AML-193 (cell line): Measurements from ENCODE around the gene KHK.
A peak's percentile ranks its signal among the peaks of the same experiment; 100 is the strongest.

Experiments used
- DNase-seq, 2 experiments: peaks; one replicate each; lab custom pipeline; 2025; lab: John Stamatoyannopoulos, UW

KHK gene

DNA sequence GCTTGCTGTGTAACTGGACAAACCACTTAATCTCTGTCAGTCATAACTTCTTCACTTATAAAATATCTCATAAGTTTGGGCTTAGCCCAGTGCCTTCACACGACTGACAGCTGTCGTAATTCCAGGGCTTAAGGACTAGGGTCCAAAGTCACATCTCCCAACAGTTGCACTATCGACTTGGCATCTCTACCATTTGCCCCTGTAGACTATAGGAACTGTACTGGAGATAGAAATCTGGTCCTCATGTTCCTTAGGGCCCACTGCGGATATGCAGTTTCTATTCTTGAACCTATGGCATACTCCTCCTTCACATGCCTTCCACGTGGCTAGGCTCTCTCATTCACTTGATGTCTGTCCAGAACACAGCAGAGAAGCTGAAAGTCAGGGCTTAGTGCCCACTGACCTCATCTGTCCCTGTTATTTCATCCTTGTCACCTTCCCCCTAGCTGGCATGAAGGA, 39.7 kb downstream of the KHK start:
- no peak for DNase-seq

GRCh38 chr2:27127883-27128667, 41.5 kb downstream of the KHK start:
- no peak for DNase-seq

DNA sequence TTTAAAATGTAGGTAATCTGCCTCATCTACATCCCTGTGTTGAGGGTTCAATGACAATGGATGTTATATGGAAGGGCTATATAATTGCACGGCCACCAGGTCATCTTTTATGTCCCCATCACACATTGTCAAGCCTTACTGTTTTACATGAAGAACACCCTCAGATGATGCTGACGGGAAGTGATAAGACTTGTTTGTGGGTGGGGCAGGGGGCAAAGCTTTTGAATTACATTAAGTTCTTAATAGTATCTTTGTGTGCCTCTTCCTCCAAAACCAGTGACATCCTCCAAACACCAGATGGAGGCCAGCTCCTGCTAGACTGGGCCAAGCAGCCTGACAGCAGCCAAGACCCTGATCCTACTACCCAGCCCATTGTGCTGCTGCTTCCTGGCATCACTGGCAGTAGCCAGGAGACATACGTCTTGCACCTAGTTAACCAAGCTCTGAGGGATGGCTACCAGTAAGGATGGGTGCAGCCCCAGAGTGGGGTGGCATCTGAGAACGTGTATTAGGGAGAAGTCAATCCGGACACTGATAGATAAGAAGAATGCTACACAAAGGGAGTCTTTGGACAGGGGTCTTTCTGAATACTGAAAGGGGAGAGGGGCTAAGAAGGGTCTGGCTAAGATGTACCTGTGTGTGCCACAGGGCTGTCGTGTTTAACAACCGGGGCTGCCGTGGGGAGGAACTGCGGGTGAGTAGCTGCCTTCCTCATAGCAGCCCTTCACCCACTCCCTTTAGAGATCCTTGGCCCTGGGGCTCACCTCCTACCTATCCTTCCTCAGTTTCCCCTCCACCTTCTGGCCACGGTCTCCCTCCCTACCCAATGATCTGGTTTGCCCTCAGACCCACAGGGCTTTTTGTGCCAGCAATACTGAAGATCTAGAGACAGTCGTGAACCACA, 42.3 kb downstream of the KHK start:
- DNase-seq = no peak

- no peak for DNase-seq
Measured at GRCh38 chr2:27130396-27130795, 43.8 kb downstream of the KHK start.

GRCh38 chr2:27131429-27131828, 44.9 kb downstream of the KHK start:
- DNase-seq = no peak

- peak in 1 of 2 experiments; percentile 55 for DNase-seq
Measured at GRCh38 chr2:27133195-27133875, 46.8 kb downstream of the KHK start.

- DNase-seq = peak; percentile 91
Measured at GRCh38 chr2:27133905-27134780, 47.6 kb downstream of the KHK start, which contains the start of gene PREB. PREB (minus strand) TSS chr2:27134636; CDS start chr2:27134421, 215 bp downstream.

GRCh38 chr2:27134781-27135477, 48.4 kb downstream of the KHK start:
- DNase-seq = no peak

DNA sequence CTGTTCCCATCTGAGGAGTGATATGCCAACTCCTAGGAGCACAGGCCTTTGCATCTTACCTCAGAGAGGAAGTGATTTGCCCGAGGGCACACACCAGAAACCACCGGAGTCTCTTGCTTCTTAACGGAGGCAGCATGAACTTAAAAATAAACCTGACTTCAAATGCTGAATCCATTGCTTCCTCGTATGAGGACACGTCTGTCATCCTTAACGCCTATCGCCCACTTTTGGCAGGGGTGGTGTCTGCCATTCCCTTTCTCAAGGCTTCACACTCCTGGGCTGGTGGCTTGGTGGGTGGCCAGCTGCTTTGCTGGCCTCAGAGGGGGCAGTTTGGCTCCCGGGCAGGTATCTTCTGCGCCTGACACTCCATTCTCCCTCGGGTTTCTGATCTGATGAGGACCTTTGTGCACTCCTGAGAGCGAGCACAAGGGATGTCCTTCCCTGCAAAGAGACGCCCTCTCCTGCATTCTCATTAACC, 48.9 kb downstream of the KHK start:
- no peak for DNase-seq

DNA sequence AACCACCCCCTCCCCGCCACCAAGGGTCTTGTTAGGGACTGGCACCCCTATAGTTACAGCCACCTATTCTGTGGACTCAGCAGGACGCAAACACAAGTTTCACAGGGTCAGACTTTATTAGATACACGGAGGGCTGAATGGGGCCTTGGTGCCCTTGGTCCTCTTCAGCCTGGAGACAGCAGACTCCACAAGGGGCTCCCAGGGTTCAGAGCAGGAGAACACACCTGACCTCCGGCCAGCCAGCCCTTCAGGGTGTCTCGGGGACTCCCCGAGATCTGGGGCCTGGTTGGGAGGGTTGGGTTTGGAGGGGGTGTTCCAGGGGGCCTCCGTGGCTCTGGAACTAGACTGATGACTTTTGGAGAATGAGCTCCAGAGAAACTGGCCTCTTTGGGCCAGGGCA, 50.2 kb downstream of the KHK start:
- no peak for DNase-seq

DNA sequence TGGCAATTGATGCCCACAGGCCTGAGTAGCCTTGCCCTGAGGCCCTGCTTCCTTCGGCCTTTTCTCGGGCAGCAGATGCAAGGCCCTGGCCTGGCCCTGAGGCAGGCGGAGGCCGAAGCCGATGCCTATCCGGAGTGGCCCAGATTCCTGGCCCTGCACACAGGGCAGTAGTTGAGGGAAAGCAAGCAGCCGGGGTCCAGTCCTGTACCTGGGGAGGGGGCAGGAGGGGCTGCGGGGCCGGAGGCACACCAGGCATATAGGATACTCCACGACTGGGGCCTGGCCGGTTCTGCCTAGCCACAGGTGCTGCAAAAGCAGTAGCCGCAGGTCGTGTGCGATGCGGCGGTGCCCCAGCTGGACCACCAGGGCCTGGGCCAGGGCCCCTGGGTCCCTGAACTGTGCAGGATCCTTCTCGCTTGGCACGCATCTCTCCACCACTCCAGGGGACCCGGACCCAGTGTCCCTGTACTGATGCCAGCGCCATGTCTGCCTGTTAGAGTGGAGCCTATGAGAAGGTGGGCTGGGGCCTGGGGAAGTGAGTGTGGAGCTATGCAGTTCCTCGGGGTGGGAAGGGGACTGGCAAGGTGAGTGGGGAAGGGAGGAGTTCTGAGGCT, 50.9 kb downstream of the KHK start:
- DNase-seq = no peak

GRCh38 chr2:27138111-27138510, 51.5 kb downstream of the KHK start:
- no peak for DNase-seq

DNA sequence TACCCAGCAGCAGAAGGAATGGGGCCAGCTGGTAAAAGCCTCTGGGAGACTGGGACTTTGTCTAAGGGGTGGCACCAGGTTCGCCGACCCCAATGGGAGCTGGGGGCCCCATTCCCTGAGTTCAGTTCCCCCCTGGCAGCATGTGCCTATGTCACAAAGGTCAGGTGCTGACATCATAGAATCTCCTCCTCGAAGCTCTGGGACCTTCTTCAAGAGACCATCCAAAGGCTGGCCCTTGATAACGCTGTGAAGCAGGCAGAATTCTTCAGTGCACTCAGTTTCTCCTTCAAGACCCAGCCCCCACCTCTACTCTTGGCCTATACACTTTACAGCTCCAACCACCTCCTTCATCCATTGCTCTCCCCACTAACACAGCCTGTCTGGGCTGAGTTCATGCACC, 52.7 kb downstream of the KHK start, which contains the start of gene PRR30:
PRR30 (minus strand) TSS at position 101 of the 400 bp plus-strand sequence. CDS start 1,081 bp downstream, outside the sequence.
- DNase-seq = no peak

GRCh38 chr2:27143285-27143684, 56.7 kb downstream of the KHK start:
- no peak for DNase-seq

- DNase-seq = no peak
Measured at GRCh38 chr2:27145682-27146081, 59.1 kb downstream of the KHK start.

DNA sequence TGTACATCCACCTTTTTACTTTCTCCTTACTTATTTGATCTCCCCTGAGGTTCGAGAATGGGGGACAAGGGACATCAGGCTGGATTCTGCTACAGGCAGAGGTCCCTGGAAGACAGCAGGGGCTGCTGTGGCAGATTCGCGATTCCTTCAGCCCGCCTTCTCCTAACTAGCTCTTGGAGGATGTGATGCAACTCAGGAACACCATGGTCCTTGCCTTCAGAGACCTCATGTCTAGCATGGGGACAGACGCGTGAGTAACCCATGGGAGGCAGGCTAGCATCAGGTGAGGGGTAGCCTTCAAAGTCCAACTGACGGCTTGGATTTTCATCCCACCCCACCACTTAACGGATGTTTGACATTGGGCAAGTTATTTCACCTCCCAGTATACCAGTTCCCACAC, 61.4 kb downstream of the KHK start:
- no peak for DNase-seq

DNA sequence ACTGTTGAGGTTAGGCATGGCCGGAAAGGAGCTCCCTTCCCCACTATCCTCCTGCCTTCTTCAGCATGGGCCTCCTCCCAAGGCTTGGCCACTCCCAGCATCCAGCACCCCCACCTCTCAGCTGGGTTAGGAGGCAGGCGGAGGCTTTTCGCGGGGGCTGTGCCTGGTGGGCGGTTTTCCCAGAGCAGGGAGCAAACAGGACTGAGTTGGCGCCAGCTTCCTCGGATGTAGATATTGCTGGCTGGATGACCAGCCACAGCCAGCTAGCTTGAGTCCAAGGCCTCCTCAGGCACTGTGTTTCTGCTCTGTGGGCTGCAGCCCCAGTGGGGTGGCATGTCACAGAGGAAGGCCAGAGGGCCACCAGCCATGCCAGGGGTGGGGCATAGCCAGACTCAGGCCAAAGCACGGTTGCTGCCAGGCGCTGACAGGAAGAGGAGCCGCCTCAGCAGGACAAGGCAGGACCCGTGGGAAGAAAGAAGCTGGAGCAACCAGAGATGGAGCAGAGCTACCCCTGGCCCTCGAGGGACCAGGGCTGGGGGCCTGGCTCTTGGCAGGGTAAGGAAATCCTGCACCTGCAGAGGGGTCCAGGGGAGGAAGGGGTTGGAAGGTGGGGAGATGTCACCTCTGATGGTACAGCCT, 62.3 kb downstream of the KHK start, which contains the start of gene TCF23:
TCF23 (plus strand) TSS at position 204 of the 639 bp plus-strand sequence; CDS start at position 334, 130 bp downstream.
- no peak for DNase-seq

GRCh38 chr2:27149570-27150405, 63.2 kb downstream of the KHK start:
- no peak for DNase-seq
